Keratinocyte (primary cell): Measurements from ENCODE around the gene RSAD1.

Experiments
- CTCF ChIP-seq, 3 experiments: IDR thresholded peaks in 1 of 3; conservative IDR thresholded peaks in 1 of 3; optimal IDR thresholded peaks in 1 of 3; 2 replicates in 2 of 3; 3 replicates in 1 of 3; pipeline versions ENCODE3 to v1.5.1; 2011; ENCODE audit warnings: low read length in 3 of 3, mild to moderate bottlenecking in 3 of 3, moderate library complexity in 2 of 3, control low read depth in 1 of 3, inconsistent platforms in 1 of 3; ENCODE audit not compliant: insufficient read depth in 2 of 3; ENCODE audit errors: extremely low read depth in 1 of 3
- EZH2 ChIP-seq: IDR thresholded peaks from one replicate; pipeline ENCODE4 v1.6.1; 2012; ENCODE audit warnings: inconsistent platforms, mild to moderate bottlenecking, low read length, moderate library complexity

GRCh38 chr17:50482110-50482509, 3.5 kb downstream of the RSAD1 start:
- TF ChIP-seq EZH2 (no peak), CTCF (optimal IDR thresholded peaks at IDR 0.05 in 1 of 3, IDR thresholded peaks at IDR 0.05 in 1 of 3, conservative IDR thresholded peaks at IDR 0.05 in 1 of 3; ENCODE audit: extremely low read depth in 1 of 3, insufficient read depth in 2 of 3, low read length in 3 of 3) (no peak)
